GM11168 (cell line): ENCODE measurements around the gene CROCC2.

Experiments
- in situ Hi-C: fragments of 300-500 bp; cut with MboI; formaldehyde crosslinking; loops from one replicate; pipeline ENCODE4 v1.12.0; 2022; ENCODE audit warnings: low sequenced_read_pairs; ENCODE audit not compliant: unreplicated experiment

Gene CROCC2

GRCh38 chr2:241007880-241008710 is 102.0 kb downstream of the CROCC2 start:
- in situ Hi-C loops, result no loop called here

DNA sequence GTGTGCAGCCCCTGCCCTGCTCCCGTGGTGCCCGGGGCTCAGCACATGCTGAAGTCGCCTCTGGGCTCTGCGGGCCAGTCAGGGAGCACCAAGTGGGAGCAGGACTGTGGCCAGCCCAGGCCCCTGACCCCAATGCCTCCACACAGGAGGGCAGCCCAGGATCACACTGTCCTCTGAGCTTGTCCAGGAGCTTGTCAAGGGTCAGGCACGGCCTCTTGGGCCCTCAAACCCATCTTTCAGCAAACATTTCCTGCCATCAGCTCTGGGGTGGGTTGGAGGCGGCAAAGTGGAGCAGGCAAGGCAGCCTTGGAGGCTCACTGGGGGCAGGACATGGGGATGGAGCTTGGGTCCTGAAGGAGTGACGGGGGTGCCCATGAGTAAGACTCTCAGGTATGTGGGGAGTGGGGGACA is 102.6 kb downstream of the CROCC2 start:
- in situ Hi-C loops, result no loop called here

- in situ Hi-C loops, result no loop called here
Measured at GRCh38 chr2:241009191-241009590, 103.1 kb downstream of the CROCC2 start.

GRCh38 chr2:241009601-241010530 is 103.7 kb downstream of the CROCC2 start:
- in situ Hi-C loops, result no loop called here

DNA sequence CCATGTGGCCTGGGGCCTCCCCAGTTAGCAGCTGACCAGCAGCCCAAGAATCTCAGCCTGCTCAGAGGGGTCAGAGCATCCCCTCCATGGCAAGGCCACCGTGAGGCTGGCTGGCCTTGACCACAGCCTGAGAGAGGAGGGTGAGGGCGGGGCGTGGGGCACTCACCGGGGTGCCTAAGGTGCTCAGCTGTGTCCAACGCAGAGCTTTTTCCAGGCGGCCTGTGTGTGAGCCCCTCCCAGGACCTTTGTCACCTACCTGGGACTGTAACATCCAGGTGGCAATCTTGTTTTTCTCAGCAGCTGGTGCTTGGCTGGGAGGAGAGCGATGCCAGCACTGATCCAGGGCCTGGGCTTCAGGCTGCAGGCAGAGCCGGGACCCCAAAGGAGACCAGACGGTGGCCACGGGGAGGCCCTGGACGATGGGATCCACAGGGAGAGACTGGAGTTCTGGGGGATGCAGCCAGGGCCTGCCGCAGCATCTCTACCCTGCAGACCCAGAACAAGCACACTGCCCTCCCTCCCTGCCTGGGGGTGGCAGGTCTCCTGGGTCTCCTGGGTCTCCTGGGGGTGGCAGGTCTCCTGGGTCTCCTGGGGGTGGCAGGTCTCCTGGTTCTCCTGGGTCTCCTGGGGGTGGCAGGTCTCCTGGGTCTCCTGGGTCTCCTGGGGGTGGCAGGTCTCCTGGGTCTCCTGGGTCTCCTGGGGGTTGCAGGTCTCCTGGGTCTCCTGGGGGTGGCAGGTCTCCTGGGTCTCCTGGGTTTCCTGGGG is 104.6 kb downstream of the CROCC2 start:
- in situ Hi-C loops, result no loop called here

DNA sequence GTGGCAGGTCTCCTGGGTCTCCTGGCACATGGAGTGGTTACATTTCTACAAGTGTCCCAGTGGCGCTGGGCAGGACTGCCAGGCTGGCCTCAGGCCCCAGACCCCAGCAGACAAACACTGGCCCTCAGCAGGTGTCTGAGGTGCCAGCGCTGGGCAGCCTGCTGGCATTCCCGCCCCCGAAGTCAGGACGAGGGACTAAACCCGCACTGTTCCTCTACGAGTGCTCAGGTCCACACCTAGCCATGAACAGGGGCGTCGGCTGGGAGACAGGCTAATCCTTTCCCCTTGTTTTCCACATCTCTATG is 105.1 kb downstream of the CROCC2 start:
- in situ Hi-C loops, result no loop called here

DNA sequence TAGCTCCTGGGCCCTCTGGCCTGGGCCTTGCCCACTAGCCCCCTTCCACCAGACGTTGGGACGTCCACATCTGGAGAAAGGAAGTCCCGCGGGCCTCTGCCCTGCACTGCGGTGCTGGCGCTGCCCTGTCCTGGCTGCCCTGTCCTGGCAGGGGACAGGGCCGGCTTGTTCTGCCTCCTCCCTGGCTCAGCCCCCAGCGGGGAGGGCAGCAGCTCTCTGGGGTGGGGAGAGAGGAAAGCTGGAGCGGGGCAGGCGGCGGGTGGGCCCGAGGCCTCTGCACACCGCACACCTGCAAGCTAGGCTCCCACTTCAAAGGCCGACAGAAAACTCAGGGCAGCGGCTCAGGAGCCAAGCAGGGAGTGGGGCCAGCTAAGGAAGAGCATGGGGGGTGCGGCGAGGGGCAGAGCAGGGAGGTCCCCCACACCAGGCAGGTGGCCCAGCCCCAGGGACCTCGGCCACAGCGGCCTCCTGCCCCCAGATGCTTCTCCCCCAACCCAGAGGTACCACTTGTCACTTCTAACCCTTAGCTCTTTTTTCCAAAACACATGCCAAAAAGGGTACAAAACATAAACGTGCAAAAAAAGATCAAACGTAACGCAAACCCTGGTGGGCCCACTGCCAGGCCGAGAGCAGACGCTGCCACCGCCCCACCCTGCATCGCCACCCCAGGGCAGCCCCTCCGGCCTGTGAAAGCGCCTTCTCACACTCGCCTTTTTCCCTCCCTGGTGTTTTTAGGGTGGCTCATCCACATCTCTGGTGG is 105.8 kb downstream of the CROCC2 start:
- in situ Hi-C loops, result no loop called here

DNA sequence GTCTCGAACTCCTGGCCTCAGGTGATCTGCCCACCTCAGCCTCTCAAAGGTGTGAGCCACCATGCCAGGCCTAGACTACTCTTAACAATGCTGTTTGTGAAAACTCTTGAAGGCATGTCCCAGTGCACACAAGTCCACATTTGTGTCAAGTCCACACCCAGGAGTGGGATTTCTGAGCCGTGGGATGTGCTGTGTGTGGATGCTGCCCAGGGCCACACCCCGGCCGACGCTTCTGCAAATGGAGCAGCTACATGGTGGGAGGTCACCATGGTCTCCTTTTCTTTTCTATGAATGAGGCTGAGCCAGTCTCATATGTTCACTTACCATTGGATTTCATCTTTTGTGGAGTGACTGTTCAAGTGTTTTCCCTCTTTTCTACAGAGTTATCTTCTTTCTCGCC is 108.1 kb downstream of the CROCC2 start:
- in situ Hi-C loops, result no loop called here

DNA sequence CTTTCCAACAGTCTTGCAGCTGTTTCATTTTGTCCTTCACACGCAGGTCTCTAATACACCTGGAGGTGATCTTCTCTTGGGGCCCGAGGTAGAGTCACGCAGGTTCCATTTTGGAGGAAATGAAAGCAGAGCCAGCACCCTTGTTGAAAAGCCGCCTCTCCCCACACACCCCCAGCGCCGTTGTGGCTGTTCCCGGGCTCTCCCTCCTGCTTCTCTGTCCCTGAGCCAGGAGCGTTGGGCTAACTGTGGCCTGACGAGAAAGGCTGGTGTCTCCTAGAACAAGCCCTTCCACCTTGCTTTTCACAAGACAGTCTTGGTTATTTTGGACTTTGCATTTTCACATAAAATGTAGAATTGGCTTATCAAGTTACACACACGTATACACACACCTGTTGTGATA is 108.6 kb downstream of the CROCC2 start:
- in situ Hi-C loops, result no loop called here

DNA sequence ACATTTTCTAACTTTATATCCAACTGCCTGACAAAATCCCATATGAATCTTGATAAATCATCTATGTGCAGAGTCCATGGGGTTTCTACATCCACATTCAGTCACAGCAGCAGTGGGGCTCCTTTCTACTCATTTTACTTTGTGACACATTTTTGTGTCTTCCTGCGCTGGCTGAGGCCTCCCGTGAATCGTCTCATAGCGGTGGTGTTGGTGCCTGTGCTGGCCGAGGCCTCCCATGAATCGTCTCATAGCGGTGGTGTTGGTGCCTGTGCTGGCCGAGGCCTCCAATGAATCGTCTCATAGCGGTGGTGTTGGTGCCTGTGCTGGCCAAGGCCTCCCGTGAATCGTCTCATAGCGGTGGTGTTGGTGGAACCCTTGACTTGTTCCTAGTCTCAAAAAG is 109.3 kb downstream of the CROCC2 start:
- in situ Hi-C loops, result no loop called here

DNA sequence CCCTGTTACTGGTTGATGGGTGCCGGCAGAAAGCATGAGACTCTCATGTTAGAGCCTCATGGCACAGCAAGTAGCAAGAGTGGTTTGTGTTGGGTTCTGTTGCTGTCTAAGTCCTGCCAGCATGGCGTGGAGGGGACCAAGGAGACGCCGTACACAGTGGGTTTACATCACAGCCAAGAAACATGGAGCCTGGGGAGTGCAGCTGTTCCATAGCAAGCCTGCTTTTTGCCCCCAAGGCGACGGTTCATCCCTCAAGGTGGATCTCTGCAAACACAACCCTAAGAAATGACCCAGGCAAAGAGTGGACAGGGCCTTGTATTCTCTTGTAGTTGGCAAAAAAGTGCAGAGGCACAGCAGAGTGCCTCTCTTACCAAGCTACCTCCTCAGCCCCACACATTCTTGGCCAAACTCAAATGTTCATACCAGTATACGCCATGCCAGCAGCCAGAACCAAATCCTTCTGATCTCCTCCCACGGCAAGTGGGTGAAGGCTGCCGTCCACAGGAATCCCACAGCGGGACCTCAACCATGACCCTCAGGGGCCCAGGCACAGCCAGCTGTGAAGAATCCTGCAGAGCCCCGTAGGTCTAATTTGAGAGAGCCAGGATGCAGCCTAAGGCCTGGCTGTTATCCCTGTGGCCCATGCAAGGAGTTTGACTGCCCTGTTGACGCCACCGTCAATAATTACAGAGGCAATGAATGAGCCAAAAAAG is 111.2 kb downstream of the CROCC2 start:
- in situ Hi-C loops, result no loop called here

DNA sequence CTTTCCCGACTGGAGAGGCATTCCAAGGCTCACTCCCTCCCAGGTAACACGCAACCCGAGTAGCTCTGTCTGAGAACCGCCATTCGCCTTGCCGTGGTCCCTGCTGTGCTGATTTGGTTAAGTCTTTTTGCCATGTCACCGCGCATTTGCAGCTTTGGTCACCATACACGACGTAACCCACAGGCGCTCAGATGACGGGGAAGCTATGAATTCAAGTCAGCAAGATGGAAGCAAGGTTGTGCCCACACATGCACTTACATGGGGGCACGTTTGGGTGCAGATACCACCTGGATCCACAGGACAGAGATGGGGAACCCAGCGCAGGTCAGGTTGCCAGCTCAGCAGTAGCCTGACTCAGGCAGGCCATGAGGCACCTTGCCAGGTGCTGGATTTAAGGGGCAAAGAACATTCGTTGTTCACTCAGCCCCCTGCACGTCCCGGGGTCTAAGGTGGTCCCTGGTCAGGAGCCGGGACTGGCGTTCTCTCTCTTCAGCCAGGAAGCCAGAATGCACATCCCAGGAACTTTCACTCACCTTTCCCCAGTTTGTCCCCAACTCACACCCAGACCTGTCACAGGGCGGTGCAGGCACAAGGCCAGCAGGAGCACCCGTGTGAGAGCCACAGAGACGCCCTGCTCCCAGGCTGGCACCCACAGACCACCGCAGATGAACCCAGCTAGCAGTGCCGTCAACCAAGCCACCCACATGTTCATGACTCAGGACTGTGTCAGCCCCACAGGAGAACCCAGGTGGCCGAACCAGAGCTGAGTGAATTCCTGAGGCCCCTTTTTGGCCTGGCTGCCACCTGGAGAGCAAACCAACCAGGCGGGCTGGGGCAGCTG is 112.1 kb downstream of the CROCC2 start:
- in situ Hi-C loops, result no loop called here

GRCh38 chr2:241019441-241020139 is 113.5 kb downstream of the CROCC2 start:
- in situ Hi-C loops, result no loop called here

DNA sequence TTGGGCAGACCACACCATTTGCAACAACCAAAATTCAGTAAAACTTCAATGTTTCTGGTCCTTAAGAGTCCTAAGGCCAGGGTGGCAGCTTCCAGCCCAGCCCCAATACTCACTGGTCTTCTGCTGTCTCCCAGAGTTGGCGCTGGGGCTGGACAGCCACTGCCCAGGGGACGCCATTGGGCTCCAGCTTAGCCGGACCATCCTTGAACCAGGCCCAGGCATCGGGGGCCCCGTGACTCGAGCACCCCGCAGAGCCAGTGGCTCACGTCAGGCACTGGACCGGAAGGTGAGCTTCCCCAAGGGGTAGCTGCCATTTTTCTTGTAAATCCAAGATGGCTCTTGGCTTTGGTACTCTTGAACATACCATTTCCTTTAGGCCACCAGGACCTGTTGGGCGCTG is 114.1 kb downstream of the CROCC2 start:
- in situ Hi-C loops, result no loop called here

DNA sequence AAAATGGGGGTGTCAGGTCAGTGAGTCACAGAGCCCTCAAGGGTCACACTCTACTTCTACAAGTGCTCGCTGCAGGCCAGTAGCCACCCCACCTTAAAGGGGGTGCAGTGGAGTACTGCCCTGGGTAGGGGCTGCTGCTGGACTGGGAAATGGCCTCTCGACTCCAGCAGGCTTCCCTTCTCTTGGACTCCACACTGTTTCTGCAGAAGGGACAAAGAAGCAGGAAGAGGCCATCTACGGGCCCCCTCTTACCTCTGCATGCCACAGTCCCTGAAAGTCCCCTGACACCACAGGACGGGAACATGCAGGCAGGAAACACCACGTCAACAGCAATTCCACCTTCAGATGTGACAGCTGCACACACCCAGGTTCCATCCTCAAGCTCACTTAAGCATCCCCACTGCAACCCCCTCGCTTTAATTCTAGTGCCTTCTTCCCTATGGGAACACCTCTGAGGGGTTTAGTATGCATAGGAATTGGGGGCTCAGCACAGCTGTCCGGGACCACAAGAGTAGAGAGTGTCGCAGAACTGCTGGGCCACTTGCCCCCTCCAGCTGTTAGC is 114.6 kb downstream of the CROCC2 start:
- in situ Hi-C loops, result no loop called here

- in situ Hi-C loops, result no loop called here
Measured at GRCh38 chr2:241025639-241026038, 119.5 kb downstream of the CROCC2 start.

- in situ Hi-C loops, result no loop called here
Measured at GRCh38 chr2:241029599-241030332, 123.6 kb downstream of the CROCC2 start.
